ENCODE measurements around the gene FMNL2.

FMNL2 gene

GRCh38 chr2:152477347-152478092, 142.5 kb downstream of the FMNL2 start:
- no peak for DNase-seq

GRCh38 chr2:152479282-152479681, 144.3 kb downstream of the FMNL2 start:
- DNase-seq = no peak

- no peak for DNase-seq
Measured at GRCh38 chr2:152480821-152481399, 145.9 kb downstream of the FMNL2 start.

GRCh38 chr2:152481881-152482583, 147.1 kb downstream of the FMNL2 start:
- no peak for DNase-seq

- no peak for DNase-seq
Measured at GRCh38 chr2:152483276-152484063, 148.5 kb downstream of the FMNL2 start.

- no peak for DNase-seq
Measured at GRCh38 chr2:152485954-152486736, 151.2 kb downstream of the FMNL2 start.

- DNase-seq = no peak
Measured at GRCh38 chr2:152486737-152487400, 151.9 kb downstream of the FMNL2 start.

- no peak for DNase-seq
Measured at GRCh38 chr2:152488075-152488474, 153.1 kb downstream of the FMNL2 start.

GRCh38 chr2:152489364-152489763, 154.4 kb downstream of the FMNL2 start:
- no peak for DNase-seq

GRCh38 chr2:152490686-152491455, 155.9 kb downstream of the FMNL2 start:
- DNase-seq = no peak

- DNase-seq = no peak
Measured at GRCh38 chr2:152492131-152492530, 157.2 kb downstream of the FMNL2 start.

- DNase-seq = no peak
Measured at GRCh38 chr2:152492911-152493310, 157.9 kb downstream of the FMNL2 start.

- DNase-seq = no peak
Measured at GRCh38 chr2:152493417-152493816, 158.4 kb downstream of the FMNL2 start.

GRCh38 chr2:152493945-152494528, 159.1 kb downstream of the FMNL2 start:
- DNase-seq = no peak

- no peak for DNase-seq
Measured at GRCh38 chr2:152496371-152496770, 161.4 kb downstream of the FMNL2 start.

GRCh38 chr2:152497481-152498052, 162.6 kb downstream of the FMNL2 start:
- DNase-seq = no peak

- no peak for DNase-seq
Measured at GRCh38 chr2:152499331-152499816, 164.4 kb downstream of the FMNL2 start.

- no peak for DNase-seq
Measured at GRCh38 chr2:152499896-152500735, 165.1 kb downstream of the FMNL2 start.

GRCh38 chr2:152500772-152501171, 165.8 kb downstream of the FMNL2 start:
- no peak for DNase-seq
